Stimulated activated CD4-positive, alpha-beta T cell treated with anti-CD3 and anti-CD28 coated beads, Interleukin-15, amount 100 ng/mL, for 24 hours (primary cell): ENCODE data around the gene MYO1D.
"Not testable (repeated sequence)": the region's sequence is repeated elsewhere in the genome, so short reads cannot be mapped to it uniquely, and the experiment has no call there.

Source experiments
- DNase-seq: peaks from one replicate; pipeline ENCODE4 v3.0.0-alpha.2; 2020

MYO1D gene

GRCh38 chr17:32482568-32483320, 394.2 kb downstream of the MYO1D start:
- no peak for DNase-seq

GRCh38 chr17:32481193-32481592, 395.7 kb downstream of the MYO1D start:
- DNase-seq, result no peak

- no peak for DNase-seq
These were observed 397.8 kb downstream of the MYO1D start for GRCh38 chr17:32479074-32479617.

GRCh38 chr17:32477220-32477619, 399.7 kb downstream of the MYO1D start:
- DNase-seq, result no peak

- DNase-seq, result no peak
These were observed 401.7 kb downstream of the MYO1D start for GRCh38 chr17:32475258-32475657.

- DNase-seq, result no peak
These were observed 405.3 kb downstream of the MYO1D start for GRCh38 chr17:32471652-32472051.

- DNase-seq, result no peak
These were observed 406.3 kb downstream of the MYO1D start for GRCh38 chr17:32470405-32471167.

- no peak for DNase-seq
These were observed 409.0 kb downstream of the MYO1D start for GRCh38 chr17:32467949-32468348.

GRCh38 chr17:32464374-32464773, 412.6 kb downstream of the MYO1D start:
- no peak for DNase-seq

GRCh38 chr17:32463304-32463703, 413.6 kb downstream of the MYO1D start:
- DNase-seq, result no peak

- peak; percentile 81 for DNase-seq
These were observed 414.9 kb downstream of the MYO1D start for GRCh38 chr17:32461853-32462617.

GRCh38 chr17:32461498-32461852, 415.4 kb downstream of the MYO1D start:
- DNase-seq, result no peak

GRCh38 chr17:32460054-32460453, 416.9 kb downstream of the MYO1D start:
- no peak for DNase-seq

- DNase-seq, result no peak
These were observed 418.6 kb downstream of the MYO1D start for GRCh38 chr17:32458371-32458770.

GRCh38 chr17:32453370-32453769, 423.6 kb downstream of the MYO1D start:
- DNase-seq, result no peak

- DNase-seq, result no peak
These were observed 424.6 kb downstream of the MYO1D start for GRCh38 chr17:32452281-32452680.

GRCh38 chr17:32451879-32452278, 425.0 kb downstream of the MYO1D start:
- no peak for DNase-seq

- DNase-seq, result not testable (repeated sequence)
These were observed 426.5 kb downstream of the MYO1D start for GRCh38 chr17:32450379-32450778.

GRCh38 chr17:32449963-32450362, 427.0 kb downstream of the MYO1D start:
- no peak for DNase-seq

GRCh38 chr17:32446949-32447348, 430.0 kb downstream of the MYO1D start:
- DNase-seq, result no peak

- DNase-seq, result no peak
These were observed 431.0 kb downstream of the MYO1D start for GRCh38 chr17:32445971-32446370.

GRCh38 chr17:32445497-32445896, 431.4 kb downstream of the MYO1D start:
- DNase-seq, result no peak

GRCh38 chr17:32445074-32445415, 431.9 kb downstream of the MYO1D start:
- peak; percentile 52 for DNase-seq
